HEK293T (cell line): Measurements from ENCODE around the gene SLC8A3.

Experiments
- CTCF ChIA-PET: fragments of 350-600 bp; formaldehyde crosslinking; extraction: SDS; loops from one replicate; lab custom pipeline; 2021; ENCODE audit warnings: antibody characterized with exemption, inconsistent platforms; lab: Yijun Ruan, JAX
- POLR2A ChIA-PET: fragments of 350-600 bp; formaldehyde crosslinking; extraction: SDS; loops from one replicate; lab custom pipeline; 2020; ENCODE audit warnings: antibody characterized with exemption, inconsistent platforms; lab: Yijun Ruan, JAX
- DNase-seq: peaks from one replicate; pipeline ENCODE4 v3.0.0; 2012; ENCODE audit warnings: mixed read lengths; ENCODE audit errors: extremely low spot score
- ARNT ChIP-seq: fragments of 450-650 bp; IDR thresholded peaks from 2 replicates; pipeline ENCODE4 v1.6.1; 2017; ENCODE audit warnings: mild to moderate bottlenecking
- BHLHE40 ChIP-seq: fragments of 450-650 bp; IDR thresholded peaks from 2 replicates; pipeline ENCODE4 v1.6.1; 2016; ENCODE audit warnings: mild to moderate bottlenecking, moderate library complexity, borderline replicate concordance
- CTBP1 ChIP-seq: fragments of 450-650 bp; IDR thresholded peaks from 2 replicates; pipeline ENCODE4 v1.6.1; 2016; ENCODE audit warnings: borderline replicate concordance
- ELF4 ChIP-seq: fragments of 450-650 bp; IDR thresholded peaks from 2 replicates; pipeline ENCODE4 v1.6.1; 2017; ENCODE audit warnings: antibody characterized with exemption
- FOXA1 ChIP-seq: fragments of 450-650 bp; IDR thresholded peaks from 2 replicates; pipeline ENCODE4 v1.6.1; 2016; ENCODE audit warnings: mild to moderate bottlenecking
- FOXK2 ChIP-seq: fragments of 450-650 bp; IDR thresholded peaks from 2 replicates; pipeline ENCODE4 v1.6.1; 2016; ENCODE audit warnings: mild to moderate bottlenecking
- FOXM1 ChIP-seq: fragments of 450-650 bp; IDR thresholded peaks from 2 replicates; pipeline ENCODE4 v1.6.1; 2017; ENCODE audit warnings: mild to moderate bottlenecking, borderline replicate concordance
- HDGF ChIP-seq: fragments of 450-650 bp; IDR thresholded peaks from 2 replicates; pipeline ENCODE4 v1.6.1; 2017; ENCODE audit warnings: antibody characterized with exemption, borderline replicate concordance
- L3MBTL2 ChIP-seq: fragments of 450-650 bp; conservative IDR thresholded peaks from 2 replicates; pipeline ENCODE4 v1.6.1; 2016; ENCODE audit warnings: mild to moderate bottlenecking
- LEF1 ChIP-seq: fragments of 450-650 bp; IDR thresholded peaks from 2 replicates; pipeline ENCODE4 v1.6.1; 2017; ENCODE audit warnings: mild to moderate bottlenecking, borderline replicate concordance
- NFRKB ChIP-seq: fragments of 450-650 bp; IDR thresholded peaks from 2 replicates; pipeline ENCODE4 v1.6.1; 2016; ENCODE audit warnings: mild to moderate bottlenecking, moderate library complexity
- PKNOX1 ChIP-seq: fragments of 450-650 bp; IDR thresholded peaks from 2 replicates; pipeline ENCODE4 v1.6.1; 2016
- SP1 ChIP-seq: fragments of 450-650 bp; IDR thresholded peaks from 2 replicates; pipeline ENCODE4 v1.6.1; 2017
- SUZ12 ChIP-seq: fragments of 450-650 bp; IDR thresholded peaks from 2 replicates; pipeline ENCODE4 v1.6.1; 2016; ENCODE audit warnings: mild to moderate bottlenecking
- TARDBP ChIP-seq: fragments of 450-650 bp; IDR thresholded peaks from 2 replicates; pipeline ENCODE4 v1.6.1; 2016
- ZNF384 ChIP-seq: fragments of 450-650 bp; IDR thresholded peaks from 2 replicates; pipeline ENCODE4 v1.6.1; 2016

The SLC8A3 gene

GRCh38 chr14:70086685-70087379, 101.9 kb downstream of the SLC8A3 start:
- CTCF ChIA-PET, result interaction anchor here (0.6 to 1.6 kb wide), 9 partner anchors 8 to 307 kb away, joined by 3 to 9 read pairs (median 4); no protein-coding TSS in a partner anchor
- POLR2A ChIA-PET, result interaction anchor here (0.9 kb wide), 1 partner anchor 137 kb away, joined by 3 read pairs; no protein-coding TSS in a partner anchor
- peak; percentile 37 for DNase-seq
- no peak for TF ChIP-seq HDGF
- TF ChIP-seq TARDBP, result no peak
- TF ChIP-seq FOXM1, result no peak
- TF ChIP-seq CTBP1, result no peak
- no peak for TF ChIP-seq NFRKB
- TF ChIP-seq FOXK2, result no peak
- no peak for TF ChIP-seq LEF1
- no peak for TF ChIP-seq ELF4
- no peak for TF ChIP-seq ZNF384
- no peak for TF ChIP-seq ARNT

GRCh38 chr14:70084226-70084625, 104.5 kb downstream of the SLC8A3 start:
- TF ChIP-seq ELF4 (no peak), CTBP1 (no peak), SP1 (no peak), NFRKB (no peak), FOXA1 (no peak), ZNF384 (no peak)
- ChIA-PET CTCF (no interaction called here), POLR2A (no interaction called here)
- no peak for DNase-seq

GRCh38 chr14:70082394-70082793, 106.4 kb downstream of the SLC8A3 start:
- DNase-seq, result no peak
- ChIA-PET CTCF (interaction anchor here (1.8 kb wide), 1 partner anchor 9 kb away, joined by 6 read pairs; no protein-coding TSS in a partner anchor), POLR2A (no interaction called here)

GRCh38 chr14:70080076-70080475, 108.7 kb downstream of the SLC8A3 start:
- TF ChIP-seq L3MBTL2, result no peak
- TF ChIP-seq FOXK2, result no peak
- TF ChIP-seq CTBP1, result no peak
- TF ChIP-seq BHLHE40, result no peak
- TF ChIP-seq TARDBP, result no peak
- TF ChIP-seq SP1, result no peak
- no peak for TF ChIP-seq NFRKB
- TF ChIP-seq FOXA1, result no peak
- TF ChIP-seq ARNT, result no peak
- no peak for TF ChIP-seq ZNF384
- no peak for TF ChIP-seq LEF1
- TF ChIP-seq SUZ12, result no peak
- no peak for TF ChIP-seq FOXM1
- no peak for TF ChIP-seq HDGF
- TF ChIP-seq ELF4, result no peak
- no peak for TF ChIP-seq PKNOX1
- no peak for DNase-seq
- ChIA-PET CTCF (interaction anchor here (1.3 kb wide), 1 partner anchor 267 kb away, joined by 3 read pairs; no protein-coding TSS in a partner anchor), POLR2A (no interaction called here)

More at GRCh38 chr14:70082394-70082793, 106.4 kb downstream of the SLC8A3 start:
- TF ChIP-seq ARNT (no peak), FOXM1 (no peak), CTBP1 (no peak), LEF1 (no peak), FOXA1 (no peak)

- CTCF ChIA-PET, result interaction anchor here (0.6 to 1.8 kb wide), 3 partner anchors 9 to 233 kb away, joined by 3 to 8 read pairs (median 3); no protein-coding TSS in a partner anchor
- no peak for DNase-seq
- POLR2A ChIA-PET, result no interaction called here
- TF ChIP-seq SUZ12 (no peak), FOXM1 (no peak), CTBP1 (no peak), SP1 (no peak)
Observed at GRCh38 chr14:70078329-70078728, 110.4 kb downstream of the SLC8A3 start.

GRCh38 chr14:70077720-70078119, 111.0 kb downstream of the SLC8A3 start:
- no peak for TF ChIP-seq ZNF384
- TF ChIP-seq ELF4, result no peak
- TF ChIP-seq LEF1, result no peak
- no peak for TF ChIP-seq SUZ12
- no peak for TF ChIP-seq FOXA1
- no peak for TF ChIP-seq L3MBTL2
- no peak for TF ChIP-seq PKNOX1
- TF ChIP-seq HDGF, result no peak
- TF ChIP-seq CTBP1, result no peak
- TF ChIP-seq SP1, result no peak
- TF ChIP-seq FOXM1, result no peak
- TF ChIP-seq ARNT, result no peak
- TF ChIP-seq BHLHE40, result no peak
- TF ChIP-seq TARDBP, result no peak
- TF ChIP-seq NFRKB, result no peak
- TF ChIP-seq FOXK2, result no peak
- ChIA-PET CTCF (interaction anchor here (1.8 kb wide), 1 partner anchor 9 kb away, joined by 8 read pairs; no protein-coding TSS in a partner anchor), POLR2A (no interaction called here)
- no peak for DNase-seq

GRCh38 chr14:70077005-70077404, 111.7 kb downstream of the SLC8A3 start:
- DNase-seq, result no peak
- ChIA-PET POLR2A (no interaction called here), CTCF (no interaction called here)
- TF ChIP-seq CTBP1 (no peak), L3MBTL2 (no peak), HDGF (no peak), PKNOX1 (no peak), ARNT (no peak), SUZ12 (no peak), FOXM1 (no peak), BHLHE40 (no peak), FOXA1 (no peak), NFRKB (no peak), SP1 (no peak), ZNF384 (no peak), TARDBP (no peak), FOXK2 (no peak), LEF1 (no peak), ELF4 (no peak)
